OCI-LY1 (cell line): ENCODE results near the gene KRT35.

Experiments
- CTCF ChIP-seq: fragments of 200-600 bp; sonication (generic), shearing (Covaris generic); IDR thresholded peaks from 2 replicates; pipeline ENCODE4 v1.5.1; 2017; ENCODE audit warnings: mild to moderate bottlenecking, antibody characterized with exemption, low read length, moderate library complexity, mixed read lengths
- EZH2 ChIP-seq: fragments of 200-600 bp; sonication (generic), shearing (Covaris generic); IDR thresholded peaks from 2 replicates; pipeline ENCODE4 v1.8.0; 2017; ENCODE audit warnings: borderline replicate concordance, mixed run types, mild to moderate bottlenecking, antibody characterized with exemption, low read length, moderate library complexity, mixed read lengths

- TF ChIP-seq CTCF (no peak), EZH2 (no peak)
Measured at GRCh38 chr17:41521574-41522261, 40.8 kb upstream of the KRT35 start.
